Measurements from ENCODE around the gene RPS4Y2. TPM values are rescaled to one million over a fixed set of nuclear protein-coding genes. Genes with fewer than 3 reads are reported as not detected.

RPS4Y2 gene
- total RNA-seq, 1 donor from 2014 or later: not detected

DNA sequence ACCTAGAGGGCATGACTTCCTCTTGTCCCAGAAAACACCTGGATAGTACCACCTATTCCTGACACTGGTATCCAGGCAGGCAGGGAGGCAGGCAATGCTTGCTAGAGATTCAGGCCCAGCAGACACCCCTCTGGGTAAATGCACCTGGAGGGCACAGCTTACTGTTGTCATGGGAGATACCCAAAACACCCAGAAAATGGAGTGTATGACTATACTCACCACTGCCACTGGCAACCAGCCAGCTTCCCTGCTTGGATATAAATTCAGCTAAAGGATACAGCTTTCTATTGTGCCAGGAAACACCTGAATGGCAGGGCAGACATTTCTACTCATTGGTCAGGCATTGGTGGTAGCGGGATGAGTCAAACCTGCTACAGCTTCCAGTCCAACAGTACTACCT, 58.9 kb downstream of the RPS4Y2 start:
- no peak for DNase-seq
- Histone ChIP-seq H3K4me1 (no peaks in the 10 kb centered on the region), H3K9me3 (replicated peaks) (no peaks in the 10 kb centered on the region), H3K4me3 (no peak overlapping the region), H3K27me3 (ENCODE audit: low read depth) (no peaks in the 10 kb centered on the region), H3K27ac (replicated peaks) (no peak overlapping the region), H3K36me3 (no peaks in the 10 kb centered on the region)
- TF ChIP-seq, protein P1, sequence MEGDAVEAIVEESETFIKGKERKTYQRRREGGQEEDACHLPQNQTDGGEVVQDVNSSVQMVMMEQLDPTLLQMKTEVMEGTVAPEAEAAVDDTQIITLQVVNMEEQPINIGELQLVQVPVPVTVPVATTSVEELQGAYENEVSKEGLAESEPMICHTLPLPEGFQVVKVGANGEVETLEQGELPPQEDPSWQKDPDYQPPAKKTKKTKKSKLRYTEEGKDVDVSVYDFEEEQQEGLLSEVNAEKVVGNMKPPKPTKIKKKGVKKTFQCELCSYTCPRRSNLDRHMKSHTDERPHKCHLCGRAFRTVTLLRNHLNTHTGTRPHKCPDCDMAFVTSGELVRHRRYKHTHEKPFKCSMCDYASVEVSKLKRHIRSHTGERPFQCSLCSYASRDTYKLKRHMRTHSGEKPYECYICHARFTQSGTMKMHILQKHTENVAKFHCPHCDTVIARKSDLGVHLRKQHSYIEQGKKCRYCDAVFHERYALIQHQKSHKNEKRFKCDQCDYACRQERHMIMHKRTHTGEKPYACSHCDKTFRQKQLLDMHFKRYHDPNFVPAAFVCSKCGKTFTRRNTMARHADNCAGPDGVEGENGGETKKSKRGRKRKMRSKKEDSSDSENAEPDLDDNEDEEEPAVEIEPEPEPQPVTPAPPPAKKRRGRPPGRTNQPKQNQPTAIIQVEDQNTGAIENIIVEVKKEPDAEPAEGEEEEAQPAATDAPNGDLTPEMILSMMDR (IDR thresholded peaks at IDR 0.05; ENCODE audit: borderline replicate concordance): no peak
- intact Hi-C loops (cut with micrococcal nuclease): no loop called here

DNA sequence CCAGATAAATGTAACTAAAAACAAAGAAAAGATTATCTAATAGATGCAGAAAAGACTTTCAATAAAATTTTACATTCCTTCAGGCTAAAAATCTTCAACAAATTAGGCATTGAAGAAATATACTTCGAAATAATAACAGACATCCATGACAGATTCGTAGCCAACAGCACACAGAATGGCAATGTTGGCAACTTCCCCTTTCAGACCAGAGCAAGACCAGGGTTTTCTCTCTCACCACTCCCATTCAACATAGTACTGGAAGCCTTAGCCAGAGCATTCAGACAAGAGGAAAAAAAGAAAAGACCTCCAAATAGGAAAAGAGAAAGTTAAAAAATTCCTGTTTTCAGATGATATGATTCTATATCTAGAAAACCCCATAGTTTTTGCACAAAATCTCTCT, 61.2 kb downstream of the RPS4Y2 start:
- H3K4me1 ChIP-seq: no peaks in the 10 kb centered on the region
- TF ChIP-seq, protein P1 (IDR thresholded peaks at IDR 0.05; ENCODE audit: borderline replicate concordance): no peak
- no peak for DNase-seq
- H3K4me3 ChIP-seq: no peak overlapping the region
- H3K36me3 ChIP-seq: no peaks in the 10 kb centered on the region
- intact Hi-C loops (cut with micrococcal nuclease): no loop called here
- H3K27ac ChIP-seq (replicated peaks): no peak overlapping the region
- H3K27me3 ChIP-seq (ENCODE audit: low read depth): no peaks in the 10 kb centered on the region
- no peaks in the 10 kb centered on the region for H3K9me3 ChIP-seq (replicated peaks)

Other genes with a start within 250 kb of the RPS4Y2 start
- gene EIF1AY, start 180.3 kb upstream of the RPS4Y2 start, total RNA-seq: 209 TPM

All from left ventricle myocardium inferior (tissue), 1 donor.